Stimulated activated CD8-positive, alpha-beta memory T cell treated with anti-CD3 and anti-CD28 coated beads, Interleukin-15, amount 100 ng/mL, for 4 hours (primary cell): ENCODE results near the gene DGCR8.

Source experiments
- DNase-seq, 2 donors: peaks; one replicate each; pipeline ENCODE4 v3.0.0-alpha.2; 2020; ENCODE audit warnings: low read depth in 2 of 2

DGCR8 gene

GRCh38 chr22:20109411-20110358 is 29.6 kb downstream of the DGCR8 start:
- no peak for DNase-seq

DNA sequence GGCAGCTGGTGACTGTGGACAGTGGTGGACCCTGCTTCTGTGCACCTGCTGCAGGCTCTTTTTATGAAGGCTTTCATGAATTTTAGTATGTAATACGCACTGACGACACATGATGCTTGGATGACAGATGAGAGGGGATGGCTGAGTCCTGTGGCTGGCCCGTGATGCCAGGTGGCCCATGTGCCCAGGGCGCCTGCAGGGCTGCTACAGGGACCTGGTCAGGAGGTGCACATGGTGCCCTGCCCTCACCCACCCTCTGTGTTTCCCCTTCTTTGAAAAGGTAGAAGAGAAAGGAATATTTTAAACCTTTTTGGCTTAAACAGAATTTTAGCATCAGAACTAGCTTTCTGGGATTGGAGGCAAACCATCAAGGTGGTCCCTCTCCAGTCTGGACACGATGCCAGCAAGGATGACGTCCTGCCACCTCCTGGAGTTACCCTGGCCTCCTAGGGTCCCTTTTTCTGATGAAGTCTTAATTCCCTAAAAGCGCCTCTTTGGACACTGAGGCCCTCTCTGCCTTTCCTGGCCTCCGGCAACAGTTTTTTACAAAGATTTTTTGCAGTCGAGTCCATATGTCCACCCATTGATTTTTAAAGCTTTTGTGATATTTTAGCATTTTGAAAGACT is 30.4 kb downstream of the DGCR8 start:
- no peak for DNase-seq

DNA sequence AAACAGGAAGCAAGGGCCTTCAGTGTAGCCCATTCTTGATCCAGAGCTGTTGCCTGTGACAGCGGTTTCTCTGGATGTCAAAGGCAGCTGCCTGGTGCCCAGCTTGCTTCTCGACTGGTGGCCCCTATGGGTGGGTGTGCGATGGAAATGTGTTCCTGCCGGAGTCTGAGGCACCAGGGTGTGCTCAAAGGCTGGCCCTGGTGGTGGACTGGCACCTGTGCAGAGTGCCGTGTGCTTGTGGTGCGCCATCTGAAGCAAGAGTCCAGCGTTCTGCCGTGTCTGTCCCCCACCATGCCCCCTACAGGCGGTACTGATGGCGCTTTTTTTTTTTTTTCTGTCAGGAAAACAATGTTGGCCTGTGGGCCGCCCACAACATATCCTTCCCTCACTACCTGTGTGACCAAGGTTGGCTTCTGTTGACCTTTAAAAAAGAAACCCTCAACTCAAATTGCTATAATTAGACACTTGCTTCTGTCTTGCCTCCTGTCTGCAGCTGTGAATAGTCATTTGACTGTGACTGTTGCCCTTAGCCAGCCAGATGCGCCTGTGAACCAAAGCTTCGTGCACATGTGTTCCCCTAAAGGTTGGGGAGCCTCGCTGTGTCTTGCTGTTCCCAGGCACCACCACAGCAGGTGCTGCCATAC is 31.1 kb downstream of the DGCR8 start:
- no peak for DNase-seq

DNA sequence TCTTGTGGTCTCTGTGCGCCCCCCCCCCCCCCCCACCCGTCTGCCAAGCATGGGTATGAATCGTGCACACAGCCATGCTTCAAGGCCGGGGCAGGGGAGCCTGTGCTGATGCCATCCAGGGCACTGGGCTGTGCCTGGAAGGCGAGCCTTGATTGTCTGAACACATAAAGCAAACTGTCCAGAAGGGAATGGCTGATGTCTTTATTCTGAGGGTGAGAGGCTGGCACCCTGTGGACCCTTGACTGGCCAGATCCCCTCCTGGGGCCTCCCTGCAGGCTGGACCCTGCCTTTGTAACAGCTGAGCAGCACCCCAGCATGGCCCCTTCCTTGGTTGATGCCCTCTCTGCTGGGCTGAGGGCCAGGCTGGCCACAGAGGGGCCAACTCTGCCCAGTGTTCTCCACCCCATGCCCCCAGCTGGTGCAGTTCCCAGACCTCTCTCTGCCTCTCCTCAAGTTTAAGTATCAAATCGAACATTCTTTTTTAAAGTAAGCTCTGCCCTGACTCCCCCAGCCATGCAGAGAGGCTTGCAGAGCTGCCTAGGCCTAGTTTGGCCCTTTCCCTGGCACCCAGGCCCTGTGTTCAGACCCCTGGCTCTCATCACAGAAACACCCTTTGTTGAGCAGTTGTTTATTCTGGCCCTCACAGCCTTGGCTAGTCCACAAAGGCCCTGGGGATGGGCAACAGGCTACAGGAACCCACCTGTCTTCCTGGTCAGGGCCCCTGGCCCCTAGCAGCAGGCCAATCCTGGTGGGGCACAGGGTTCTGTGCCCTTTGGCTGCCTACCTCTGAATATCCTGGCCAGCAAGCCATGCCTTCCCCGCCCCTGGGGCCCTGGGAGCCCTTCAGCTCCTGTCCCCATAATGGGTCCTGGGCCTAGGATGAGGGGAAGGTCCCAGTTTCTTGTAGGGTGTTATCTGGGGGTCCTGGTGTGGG is 31.9 kb downstream of the DGCR8 start:
- DNase-seq = no peak

- no peak for DNase-seq
Observed at GRCh38 chr22:20112623-20113511, 32.8 kb downstream of the DGCR8 start.

DNA sequence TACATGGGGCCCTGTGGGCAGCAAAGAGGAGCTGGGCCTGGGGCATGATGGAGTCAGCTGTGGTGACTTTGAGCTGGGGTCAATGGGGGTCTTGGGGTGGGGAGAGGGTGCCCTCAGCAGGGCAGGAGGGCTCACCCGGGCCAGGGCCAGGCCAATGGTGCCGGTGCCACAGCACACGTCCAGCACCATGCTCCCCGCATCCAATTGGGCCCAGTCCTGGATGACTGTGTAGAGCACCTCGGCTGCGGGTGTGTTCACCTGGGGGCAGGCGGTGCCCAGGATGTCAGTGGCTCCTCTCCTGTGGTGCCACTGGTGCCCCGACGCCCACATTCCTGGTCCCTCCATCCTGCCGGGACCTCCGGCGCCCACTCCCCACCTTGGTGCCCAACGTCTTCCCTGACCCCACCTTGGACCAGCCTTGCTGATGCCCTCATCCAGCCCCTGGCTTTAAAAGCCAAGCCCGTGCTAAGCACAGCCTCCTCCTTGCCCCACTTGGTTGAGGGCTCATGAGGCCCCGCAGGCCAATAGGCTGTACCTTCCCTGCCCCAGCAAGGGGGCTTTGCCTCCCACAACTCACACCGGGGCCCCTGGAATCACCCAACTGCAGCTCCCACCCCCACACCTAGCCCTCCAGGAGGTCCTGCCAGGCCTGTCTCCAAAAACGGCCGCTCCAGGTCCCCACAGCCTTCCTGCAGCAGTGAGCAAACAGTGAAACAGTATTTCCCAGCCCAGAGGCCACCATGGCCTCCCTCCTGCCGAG is 33.7 kb downstream of the DGCR8 start:
- no peak for DNase-seq

GRCh38 chr22:20114506-20115475 is 34.8 kb downstream of the DGCR8 start:
- DNase-seq = no peak

DNA sequence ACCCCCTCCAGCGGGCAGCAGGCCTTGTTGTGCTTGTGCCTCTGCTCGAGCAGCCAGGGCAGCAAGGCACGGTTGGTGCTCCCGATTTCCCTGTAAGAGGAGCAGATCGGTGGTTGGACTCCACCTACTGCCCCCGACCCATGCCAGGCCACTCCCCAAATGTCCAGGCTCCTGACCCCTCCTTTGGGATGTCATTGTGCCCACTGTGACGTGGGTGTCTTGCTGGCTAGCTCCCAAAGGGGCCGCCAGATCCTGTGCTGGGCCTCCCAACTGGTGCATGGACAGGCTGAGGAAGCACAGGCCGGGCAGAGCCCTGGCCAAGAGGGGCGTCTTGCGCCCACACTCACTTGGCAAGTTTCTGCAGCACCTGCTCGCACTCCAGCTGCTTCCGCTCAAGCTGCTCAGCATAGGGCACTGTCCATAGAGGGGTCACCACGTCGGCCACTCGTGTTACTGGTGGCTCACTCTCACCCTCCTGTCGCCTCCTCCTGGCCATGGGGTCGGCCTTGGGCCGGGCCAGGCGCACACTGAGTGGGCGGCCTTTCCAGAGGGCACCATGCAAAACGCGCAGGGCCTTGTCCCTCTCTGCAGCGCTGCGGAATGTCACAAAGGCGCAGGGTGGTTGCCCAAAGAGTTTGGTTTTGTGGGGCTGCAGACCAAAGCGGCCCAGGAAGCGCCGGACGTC is 35.8 kb downstream of the DGCR8 start, which contains the start of gene RANBP1:
Gene RANBP1, plus strand, starts transcription at position 414 of the 685 bp plus-strand sequence. Its CDS starts 81 bp downstream, at position 495.
- DNase-seq = no peak

DNA sequence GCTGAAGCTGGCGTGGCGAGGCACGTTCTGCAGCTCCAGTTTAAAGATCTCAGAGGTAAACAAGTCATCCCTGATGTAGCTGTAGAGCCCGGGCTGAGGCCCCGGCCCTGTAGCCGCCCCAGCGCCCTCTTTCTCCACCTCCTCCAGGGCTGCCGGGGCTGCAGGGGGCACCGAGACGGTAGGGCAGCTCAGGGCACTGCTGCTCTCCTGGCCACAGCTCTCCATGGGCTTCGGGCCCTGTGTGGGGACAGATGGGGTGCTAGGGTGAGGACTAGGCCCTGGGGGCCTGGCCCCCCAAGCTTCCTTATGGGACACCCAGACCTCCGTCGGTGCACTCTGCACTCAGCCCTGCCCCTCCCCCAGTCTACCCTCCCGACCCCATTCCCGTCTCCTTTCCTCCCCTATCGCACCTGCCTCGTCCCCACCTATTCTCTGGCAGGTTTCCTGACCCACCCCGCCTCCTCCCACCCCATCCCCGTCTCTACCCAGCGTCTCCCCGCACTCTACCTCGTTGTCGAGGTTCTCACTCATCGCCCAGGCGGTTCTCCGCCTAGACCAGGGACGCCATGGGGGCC is 36.4 kb downstream of the DGCR8 start:
- DNase-seq = no peak

DNA sequence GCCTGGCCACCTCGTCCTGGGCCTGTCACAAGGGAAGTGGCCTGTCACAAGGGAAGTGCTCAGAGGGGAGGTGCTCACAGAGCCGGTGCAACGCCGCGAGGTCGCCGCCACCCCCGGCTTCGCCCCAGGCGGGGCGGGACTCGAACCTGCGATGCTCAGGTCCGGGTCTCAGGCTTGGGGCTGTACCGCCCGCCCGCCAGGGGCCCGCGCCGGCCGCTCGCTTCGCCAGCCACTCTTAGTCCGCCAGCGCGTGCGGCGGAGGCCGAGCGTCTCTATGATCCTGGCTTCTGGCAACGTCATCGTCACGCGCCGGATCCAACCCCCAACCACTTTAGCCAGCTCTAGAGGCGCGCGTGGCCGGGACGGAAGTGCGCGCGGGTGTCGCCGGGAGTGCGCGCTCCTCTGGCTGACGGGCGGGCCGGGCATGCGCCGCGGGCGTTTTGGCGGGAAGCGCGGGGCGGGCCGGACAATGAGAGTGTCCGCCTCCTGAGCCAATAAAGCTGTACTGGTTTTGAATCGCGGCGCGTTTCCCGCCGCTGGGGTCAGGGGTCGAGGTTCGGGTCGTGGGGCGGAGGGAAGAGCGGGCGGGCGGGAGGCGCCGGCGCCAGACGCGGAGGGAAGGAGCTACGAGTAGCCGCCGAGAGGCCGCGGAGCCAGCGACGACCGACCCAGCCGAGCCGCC is 37.1 kb downstream of the DGCR8 start, which contains the start of gene TRMT2A:
Gene TRMT2A, minus strand, starts transcription at position 276 of the 682 bp plus-strand sequence. CDS start 320 bp downstream, outside the sequence.
- DNase-seq = peak; percentile 93 to 96

- peak; percentile 63 to 71 for DNase-seq
Observed at GRCh38 chr22:20117633-20118299, 37.7 kb downstream of the DGCR8 start.

DNA sequence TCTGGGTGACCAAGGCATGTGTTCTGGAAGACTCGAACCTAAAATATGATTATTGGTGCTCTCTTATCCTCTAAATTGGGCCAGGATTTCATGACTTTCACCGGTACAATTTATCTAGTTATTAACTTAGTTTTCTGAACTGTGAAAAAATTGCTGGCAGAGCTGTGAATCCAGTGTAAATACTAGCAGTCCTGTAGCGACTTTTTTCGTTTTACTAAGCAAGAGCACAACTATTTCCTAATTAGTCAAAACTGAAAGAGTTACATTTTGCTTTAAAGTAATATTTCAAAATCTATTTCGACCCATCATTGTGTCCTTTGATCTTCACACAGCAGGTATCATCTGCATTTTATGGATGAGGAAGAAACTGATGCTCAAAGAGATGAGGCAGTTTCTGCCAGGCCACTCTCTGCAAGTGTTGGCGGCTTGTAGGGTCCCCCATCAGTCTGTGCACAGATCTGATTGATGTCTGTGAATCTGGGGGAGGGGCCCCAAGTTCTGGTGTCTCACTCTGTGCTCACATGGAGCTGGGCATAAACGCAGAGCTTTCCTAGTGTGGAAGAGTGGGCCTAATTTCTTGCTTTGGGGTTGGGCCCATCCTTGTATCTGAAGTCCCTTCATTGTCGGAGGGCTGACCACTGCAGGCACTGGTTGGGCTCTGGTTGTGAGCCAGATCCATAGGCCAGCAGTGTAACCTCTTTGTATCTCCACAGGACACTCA is 38.4 kb downstream of the DGCR8 start:
- DNase-seq = no peak

DNA sequence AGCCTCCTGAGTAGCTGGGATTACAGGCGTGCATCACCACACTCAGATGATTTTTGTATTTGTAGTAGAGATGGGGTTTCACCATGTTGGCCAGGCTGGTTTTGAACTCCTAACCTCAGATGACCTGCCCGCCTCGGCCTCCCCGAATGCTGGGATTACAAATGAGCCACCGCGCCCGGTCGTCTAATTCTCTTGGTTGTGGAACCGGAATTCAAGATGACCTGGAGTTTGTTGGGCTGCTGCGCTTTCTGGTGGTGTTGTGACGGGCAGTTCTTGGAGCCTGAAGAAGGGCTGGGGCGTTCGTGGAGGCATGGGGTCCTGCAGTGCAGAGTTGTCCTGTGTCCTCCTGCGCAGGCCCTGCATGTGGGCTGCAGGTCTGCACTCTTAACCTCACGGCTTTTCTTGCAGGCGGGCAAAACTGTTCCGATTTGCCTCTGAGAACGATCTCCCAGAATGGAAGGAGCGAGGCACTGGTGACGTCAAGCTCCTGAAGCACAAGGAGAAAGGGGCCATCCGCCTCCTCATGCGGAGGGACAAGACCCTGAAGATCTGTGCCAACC is 41.9 kb downstream of the DGCR8 start:
- DNase-seq = no peak

GRCh38 chr22:20123366-20124082 is 43.5 kb downstream of the DGCR8 start:
- no peak for DNase-seq
